Measurements from ENCODE around the gene CHRNB4.
"Not testable (repeated sequence)": the region's sequence is repeated elsewhere in the genome, so short reads cannot be mapped to it uniquely, and the experiment has no call there.

CHRNB4 gene, protein sequence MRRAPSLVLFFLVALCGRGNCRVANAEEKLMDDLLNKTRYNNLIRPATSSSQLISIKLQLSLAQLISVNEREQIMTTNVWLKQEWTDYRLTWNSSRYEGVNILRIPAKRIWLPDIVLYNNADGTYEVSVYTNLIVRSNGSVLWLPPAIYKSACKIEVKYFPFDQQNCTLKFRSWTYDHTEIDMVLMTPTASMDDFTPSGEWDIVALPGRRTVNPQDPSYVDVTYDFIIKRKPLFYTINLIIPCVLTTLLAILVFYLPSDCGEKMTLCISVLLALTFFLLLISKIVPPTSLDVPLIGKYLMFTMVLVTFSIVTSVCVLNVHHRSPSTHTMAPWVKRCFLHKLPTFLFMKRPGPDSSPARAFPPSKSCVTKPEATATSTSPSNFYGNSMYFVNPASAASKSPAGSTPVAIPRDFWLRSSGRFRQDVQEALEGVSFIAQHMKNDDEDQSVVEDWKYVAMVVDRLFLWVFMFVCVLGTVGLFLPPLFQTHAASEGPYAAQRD

GRCh38 chr15:78641102-78641748 lies at the start of gene CHRNB4:
Gene CHRNB4 (minus strand): TSS chr15:78641210. CDS start chr15:78641133, 77 bp downstream.
- no peak for FAIRE-seq
- no peak for DNase-seq (ENCODE audit: low spot score)

DNA sequence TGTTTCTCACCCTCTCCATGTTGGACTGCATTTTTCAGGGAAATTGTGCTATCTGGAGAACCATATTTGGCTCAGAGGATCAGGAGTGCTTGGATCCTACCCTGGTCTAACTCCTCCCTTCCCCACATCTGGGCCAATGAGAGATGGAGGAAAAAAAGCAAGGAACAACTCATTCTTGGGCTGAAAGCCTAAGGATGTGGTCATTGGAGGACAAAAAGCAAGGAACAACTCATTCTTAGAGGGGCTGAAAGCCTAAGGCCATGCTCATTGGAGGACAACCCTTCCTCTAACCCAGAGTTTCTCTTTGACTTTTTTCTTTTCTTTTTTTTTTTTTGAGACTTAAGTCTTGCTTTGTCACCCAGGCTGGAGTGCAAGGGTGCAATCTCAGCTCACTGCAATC lies 48.6 kb upstream of the CHRNB4 start:
- no peak for FAIRE-seq
- DNase-seq (ENCODE audit: low spot score) = no peak

DNA sequence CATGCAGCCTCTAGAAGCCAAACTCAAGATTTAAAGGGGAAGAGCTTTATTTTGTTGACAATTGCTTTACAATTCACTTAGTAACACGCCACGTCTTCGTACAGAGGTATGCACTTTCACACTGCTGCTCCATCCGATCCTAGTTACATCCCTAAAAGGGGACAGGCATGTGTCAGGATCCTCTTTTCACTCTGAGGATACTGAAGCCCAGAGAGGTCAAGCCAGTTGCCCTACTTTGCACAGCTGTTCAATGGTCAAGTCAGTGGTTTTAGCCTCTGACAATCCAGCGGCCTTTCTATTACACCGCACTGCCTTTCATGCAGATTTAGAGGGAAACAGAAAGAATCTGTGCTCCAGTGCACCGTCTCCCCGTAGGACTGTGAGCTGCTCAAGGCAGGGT lies 44.9 kb upstream of the CHRNB4 start:
- FAIRE-seq = no peak
- DNase-seq (ENCODE audit: low spot score) = no peak

GRCh38 chr15:78685159-78685921 lies 44.3 kb upstream of the CHRNB4 start:
- DNase-seq (ENCODE audit: low spot score) = no peak
- FAIRE-seq = no peak

- DNase-seq (ENCODE audit: low spot score) (no peak), FAIRE-seq (no peak)
Observed at GRCh38 chr15:78684657-78685056, 43.6 kb upstream of the CHRNB4 start.

- not testable (repeated sequence) for FAIRE-seq; DNase-seq (ENCODE audit: low spot score)
Observed at GRCh38 chr15:78683599-78683998, 42.6 kb upstream of the CHRNB4 start.

GRCh38 chr15:78682693-78683410 lies 41.8 kb upstream of the CHRNB4 start:
- no peak for FAIRE-seq
- DNase-seq (ENCODE audit: low spot score) = no peak

GRCh38 chr15:78682004-78682651 lies 41.1 kb upstream of the CHRNB4 start:
- no peak for FAIRE-seq

GRCh38 chr15:78681281-78682003 lies 40.4 kb upstream of the CHRNB4 start:
- DNase-seq (ENCODE audit: low spot score) = no peak
- no peak for FAIRE-seq

More at GRCh38 chr15:78682004-78682651, 41.1 kb upstream of the CHRNB4 start:
- DNase-seq (ENCODE audit: low spot score) = no peak

DNA sequence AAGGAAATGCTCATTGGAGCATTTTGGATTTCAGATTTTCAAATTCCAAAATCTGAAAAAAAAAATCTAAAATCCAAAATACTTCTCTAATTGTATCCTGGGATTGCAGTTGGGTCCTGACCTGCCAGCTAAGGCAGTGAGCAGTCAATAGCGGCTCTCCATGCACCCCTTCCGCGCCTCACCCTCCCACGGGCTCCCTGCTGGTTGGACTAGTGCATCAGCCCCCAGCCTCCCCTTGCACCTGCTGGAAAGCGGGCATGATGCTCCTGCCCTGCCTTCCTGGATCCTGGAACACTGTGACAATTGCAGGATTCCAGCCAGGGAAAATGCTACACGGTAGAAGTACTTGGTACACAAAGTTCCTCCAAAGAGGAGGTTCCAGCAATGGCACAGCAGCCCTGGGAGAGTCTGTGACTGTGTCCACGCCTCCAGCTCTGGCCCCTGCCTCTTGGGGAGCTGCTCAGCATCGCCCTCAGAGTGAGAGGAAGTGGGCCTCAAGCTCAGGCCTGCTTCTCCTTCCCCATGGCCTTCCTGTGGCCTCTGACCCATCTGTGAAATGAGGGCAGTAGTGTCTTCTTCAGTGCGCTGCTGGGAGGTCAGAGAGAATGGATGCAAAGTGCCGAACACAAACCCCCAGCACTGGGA lies 39.5 kb upstream of the CHRNB4 start:
- FAIRE-seq (no peak), DNase-seq (ENCODE audit: low spot score) (no peak)

DNA sequence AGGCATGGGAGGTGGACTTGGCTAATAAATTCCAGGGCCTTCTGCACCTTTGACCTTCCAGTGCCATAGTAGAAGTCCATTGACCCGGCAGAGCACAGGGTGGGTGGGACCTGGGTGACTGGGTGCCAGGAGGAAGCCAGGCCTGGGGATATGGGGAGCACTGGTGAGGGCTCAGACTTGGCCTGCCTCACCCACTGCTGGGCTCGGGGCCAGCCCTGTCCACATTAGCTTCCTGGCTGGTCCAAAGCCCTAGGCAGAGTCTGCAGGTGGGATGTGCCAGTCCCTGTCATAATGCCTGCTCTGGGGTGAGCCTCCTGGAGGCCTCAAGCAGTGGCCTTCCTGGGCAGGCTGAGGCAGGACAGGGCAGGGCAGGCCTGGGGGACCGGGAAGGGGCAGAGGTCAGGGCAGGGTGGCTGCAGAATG lies 38.1 kb upstream of the CHRNB4 start:
- DNase-seq (ENCODE audit: low spot score) (no peak), FAIRE-seq (no peak)

DNA sequence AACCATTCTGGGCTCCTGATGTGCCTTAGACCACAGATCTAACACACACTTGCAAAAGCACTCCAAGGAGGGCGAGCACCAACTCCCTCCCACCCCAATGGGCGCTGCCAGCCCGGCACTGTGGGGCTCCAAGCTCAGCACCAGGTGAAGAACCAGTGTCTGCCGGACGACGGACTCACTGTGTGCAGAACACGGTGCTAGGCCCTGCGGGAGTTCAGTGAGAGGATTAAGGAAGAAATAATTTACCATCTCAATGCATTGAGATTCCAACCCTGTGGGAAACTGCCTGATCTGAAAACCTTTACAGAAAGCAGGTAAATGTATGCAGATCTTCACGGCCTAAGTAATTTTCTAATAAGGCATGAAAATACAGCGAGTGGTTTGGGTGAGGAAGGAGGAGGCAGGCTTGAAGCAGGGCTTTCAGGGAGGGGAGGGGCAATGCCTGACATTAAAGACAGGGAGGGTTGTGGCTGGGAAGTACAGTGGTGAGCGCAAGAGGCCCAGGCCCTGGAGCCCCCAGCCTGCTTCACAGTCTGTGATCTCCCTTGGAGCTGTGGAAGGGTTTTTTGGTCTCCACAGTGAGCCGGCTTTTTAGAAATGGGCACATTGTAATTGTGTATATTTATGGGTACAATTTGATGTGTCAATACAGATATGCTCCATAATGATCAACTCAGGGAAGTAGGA lies 35.6 kb upstream of the CHRNB4 start:
- DNase-seq (ENCODE audit: low spot score) (no peak), FAIRE-seq (no peak)

DNA sequence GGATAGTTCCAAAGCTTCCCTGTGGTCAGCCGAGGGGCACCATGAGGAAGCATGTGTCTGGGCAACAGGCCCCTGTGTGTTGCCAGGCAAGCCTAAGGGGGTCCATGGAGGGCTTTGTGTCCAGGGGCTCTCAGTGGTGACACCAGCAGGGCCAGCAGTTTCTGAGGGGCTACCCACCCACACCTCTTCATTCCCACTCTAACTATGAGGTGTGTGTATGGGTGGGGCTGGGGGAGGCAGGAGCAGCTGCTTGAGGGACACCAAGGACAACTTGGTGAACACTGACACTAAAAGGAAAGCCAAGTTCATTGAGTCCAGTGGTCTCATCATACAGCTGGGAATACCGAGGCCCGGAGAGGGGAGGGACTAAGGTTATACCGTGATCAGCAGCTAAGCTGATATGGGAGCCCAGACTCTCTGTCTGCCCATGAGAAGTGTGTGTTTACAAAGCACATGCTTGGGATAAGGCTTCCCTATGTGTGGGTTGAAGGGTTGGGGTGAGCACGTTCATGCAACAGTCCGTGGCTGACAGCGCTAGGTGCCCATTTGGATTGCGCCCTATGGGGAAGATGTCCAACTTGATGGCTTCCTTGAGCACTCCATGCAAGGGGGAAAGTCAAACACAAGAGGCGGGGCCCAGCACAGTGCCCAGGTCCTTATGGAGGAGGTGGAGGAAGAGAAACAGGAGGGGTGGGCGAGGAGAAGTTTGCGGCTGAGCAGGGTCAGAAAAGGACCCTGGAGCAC lies 34.8 kb upstream of the CHRNB4 start:
- DNase-seq (ENCODE audit: low spot score) (no peak), FAIRE-seq (no peak)

DNA sequence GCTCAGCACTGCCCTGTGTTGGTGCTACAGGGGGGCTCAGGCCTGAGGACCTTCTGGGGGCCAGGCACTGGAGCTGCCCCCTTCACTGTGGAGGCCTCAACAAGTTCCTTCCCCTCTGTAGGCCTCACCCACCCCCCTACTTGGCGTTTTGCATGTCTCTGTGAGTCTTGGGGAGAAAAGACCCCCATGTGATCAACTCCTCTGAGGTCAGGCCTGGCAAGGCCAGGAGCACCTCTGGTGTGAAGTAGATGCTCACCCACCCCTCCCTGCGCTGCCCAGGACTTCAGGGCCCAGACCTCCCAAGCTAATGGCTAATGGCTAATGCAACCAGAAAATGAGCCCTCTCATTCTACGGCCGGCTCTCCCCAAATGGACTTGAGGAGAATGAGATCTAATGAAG lies 34.2 kb upstream of the CHRNB4 start:
- FAIRE-seq (no peak), DNase-seq (ENCODE audit: low spot score) (no peak)

GRCh38 chr15:78673917-78674444 lies 33.0 kb upstream of the CHRNB4 start:
- FAIRE-seq = no peak

DNA sequence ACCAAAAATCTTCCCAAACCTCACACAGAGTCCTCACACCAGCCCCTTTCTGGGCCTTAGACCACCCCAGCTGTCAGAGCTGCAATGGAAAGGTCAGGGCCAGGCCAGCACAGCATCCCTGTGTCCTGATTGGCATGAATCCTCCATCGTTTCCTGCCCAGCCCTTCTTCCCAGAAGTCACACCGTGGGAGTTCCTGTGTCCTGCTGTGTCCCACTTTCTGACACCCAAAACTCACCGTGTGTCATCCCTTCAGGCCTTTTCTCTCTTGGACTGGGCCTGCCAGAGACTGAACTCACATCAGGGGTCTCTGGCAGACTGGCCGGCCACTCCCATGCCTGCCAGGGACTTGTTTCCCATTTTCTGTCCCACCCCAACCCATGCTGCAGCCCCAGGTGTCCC lies 32.5 kb upstream of the CHRNB4 start:
- FAIRE-seq = no peak
- DNase-seq (ENCODE audit: low spot score) = no peak

More at GRCh38 chr15:78673917-78674444, 33.0 kb upstream of the CHRNB4 start:
- DNase-seq (ENCODE audit: low spot score) = no peak

- no peak for FAIRE-seq
- DNase-seq (ENCODE audit: low spot score) = no peak
Observed at GRCh38 chr15:78672285-78673014, 31.4 kb upstream of the CHRNB4 start.

All from RCC 7860 (cell line).